ENCODE results near the gene ITPR1.

DNA sequence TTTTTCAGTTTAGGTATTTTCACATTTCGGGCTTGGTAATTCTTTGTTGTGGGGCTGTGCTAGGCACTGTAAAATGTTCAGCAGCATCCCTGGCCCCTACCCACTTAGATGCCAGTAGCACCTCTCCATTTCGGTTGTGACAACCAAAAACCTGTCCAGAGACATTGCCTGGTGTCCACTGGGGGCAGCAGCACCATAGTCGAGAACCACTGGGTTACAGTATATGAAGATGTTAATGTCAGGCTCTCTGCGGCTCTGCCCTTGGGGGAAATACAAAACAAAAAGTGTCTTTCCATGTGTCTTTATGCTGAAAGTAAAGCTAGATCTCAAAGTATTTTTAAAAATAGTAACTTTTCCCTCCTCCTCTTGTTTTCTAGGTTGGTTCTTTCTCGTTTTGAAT, 177.2 kb downstream of the ITPR1 start:
- TF ChIP-seq, protein P1, sequence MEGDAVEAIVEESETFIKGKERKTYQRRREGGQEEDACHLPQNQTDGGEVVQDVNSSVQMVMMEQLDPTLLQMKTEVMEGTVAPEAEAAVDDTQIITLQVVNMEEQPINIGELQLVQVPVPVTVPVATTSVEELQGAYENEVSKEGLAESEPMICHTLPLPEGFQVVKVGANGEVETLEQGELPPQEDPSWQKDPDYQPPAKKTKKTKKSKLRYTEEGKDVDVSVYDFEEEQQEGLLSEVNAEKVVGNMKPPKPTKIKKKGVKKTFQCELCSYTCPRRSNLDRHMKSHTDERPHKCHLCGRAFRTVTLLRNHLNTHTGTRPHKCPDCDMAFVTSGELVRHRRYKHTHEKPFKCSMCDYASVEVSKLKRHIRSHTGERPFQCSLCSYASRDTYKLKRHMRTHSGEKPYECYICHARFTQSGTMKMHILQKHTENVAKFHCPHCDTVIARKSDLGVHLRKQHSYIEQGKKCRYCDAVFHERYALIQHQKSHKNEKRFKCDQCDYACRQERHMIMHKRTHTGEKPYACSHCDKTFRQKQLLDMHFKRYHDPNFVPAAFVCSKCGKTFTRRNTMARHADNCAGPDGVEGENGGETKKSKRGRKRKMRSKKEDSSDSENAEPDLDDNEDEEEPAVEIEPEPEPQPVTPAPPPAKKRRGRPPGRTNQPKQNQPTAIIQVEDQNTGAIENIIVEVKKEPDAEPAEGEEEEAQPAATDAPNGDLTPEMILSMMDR (IDR thresholded peaks at IDR 0.05) = peak; percentile 74
- TF ChIP-seq SIN3A (IDR thresholded peaks at IDR 0.05; ENCODE audit: borderline replicate concordance, insufficient read depth, low read depth, low read length) = no peak
- TF ChIP-seq REST (IDR thresholded peaks at IDR 0.05; ENCODE audit: insufficient read depth in 1 of 2, low read depth in 2 of 2, low read length in 1 of 2) = no peak

Data from Panc1 (cell line).